Stimulated activated CD4-positive, alpha-beta T cell treated with anti-CD3 and anti-CD28 coated beads, Interleukin-1b, Interleukin-23, amount 100 ng/mL, for 4 hours (primary cell): ENCODE results near the gene PTDSS2.
"Not testable (repeated sequence)": the region's sequence is repeated elsewhere in the genome, so short reads cannot be mapped to it uniquely, and the experiment has no call there.

Source experiments
- DNase-seq, 2 donors: peaks; one replicate each; pipeline ENCODE4 v3.0.0-alpha.2; 2020; ENCODE audit warnings: low read depth in 2 of 2

Gene PTDSS2

GRCh38 chr11:468493-468892 lies 18.4 kb downstream of the PTDSS2 start:
- no peak for DNase-seq

- DNase-seq, result not testable (repeated sequence)
Measured at GRCh38 chr11:469026-469683, 19.1 kb downstream of the PTDSS2 start.

GRCh38 chr11:469684-470560 lies 19.8 kb downstream of the PTDSS2 start:
- no peak for DNase-seq

GRCh38 chr11:471468-472145 lies 21.5 kb downstream of the PTDSS2 start:
- DNase-seq, result no peak

- no peak for DNase-seq
Measured at GRCh38 chr11:472272-472671, 22.2 kb downstream of the PTDSS2 start.

GRCh38 chr11:472816-473215 lies 22.7 kb downstream of the PTDSS2 start:
- DNase-seq, result no peak

GRCh38 chr11:473415-473814 lies 23.3 kb downstream of the PTDSS2 start:
- no peak for DNase-seq

- no peak for DNase-seq
Measured at GRCh38 chr11:473962-474785, 24.1 kb downstream of the PTDSS2 start.

- DNase-seq, result no peak
Measured at GRCh38 chr11:474914-475506, 24.9 kb downstream of the PTDSS2 start.

- no peak for DNase-seq
Measured at GRCh38 chr11:475941-476340, 25.9 kb downstream of the PTDSS2 start.

- DNase-seq, result no peak
Measured at GRCh38 chr11:476416-476815, 26.3 kb downstream of the PTDSS2 start.

GRCh38 chr11:477052-477715 lies 27.1 kb downstream of the PTDSS2 start:
- no peak for DNase-seq

GRCh38 chr11:479311-479710 lies 29.2 kb downstream of the PTDSS2 start:
- DNase-seq, result no peak

GRCh38 chr11:484616-485015 lies 34.5 kb downstream of the PTDSS2 start:
- no peak for DNase-seq

GRCh38 chr11:486189-486588 lies 36.1 kb downstream of the PTDSS2 start:
- no peak for DNase-seq

GRCh38 chr11:487571-488021 lies 37.5 kb downstream of the PTDSS2 start:
- no peak for DNase-seq

GRCh38 chr11:488062-488461 lies 38.0 kb downstream of the PTDSS2 start:
- DNase-seq, result no peak

- DNase-seq, result no peak
Measured at GRCh38 chr11:488579-488978, 38.5 kb downstream of the PTDSS2 start.

- no peak for DNase-seq
Measured at GRCh38 chr11:488992-489391, 38.9 kb downstream of the PTDSS2 start.

- DNase-seq, result no peak
Measured at GRCh38 chr11:489610-490185, 39.6 kb downstream of the PTDSS2 start.
